ENCODE measurements around the gene ZFPM1. TPM values are rescaled to one million over a fixed set of nuclear protein-coding genes. Genes with fewer than 3 reads are reported as not detected.

Gene ZFPM1
- total RNA-seq, 1 experiment from 2014 or later, result 14.6 TPM

GRCh38 chr16:88417684-88418476, 35.2 kb upstream of the ZFPM1 start:
- ChIA-PET POLR2A (no interaction called here), RAD21 (ENCODE audit: low non-redundant PET in 1 of 2, low total read pairs in 2 of 2, uncharacterized antibody in 2 of 2, unreplicated experiment in 2 of 2) (no interaction called here), CTCF (interaction anchor here (1.8 kb wide), 1 partner anchor 20 kb away, joined by 5 read pairs; no protein-coding TSS in a partner anchor)
- Histone ChIP-seq H3K9me3 (ENCODE audit: control insufficient read depth in 1 of 2, insufficient read depth in 1 of 2, low read depth in 1 of 2, low read length in 2 of 2) (no peaks in the 10 kb centered on the region), H3K79me2 (ENCODE audit: insufficient read depth, low read length) (no peaks in the 10 kb centered on the region), H3K27ac (ENCODE audit: low read depth, low read length) (no peak overlapping the region), H3K36me3 (ENCODE audit: control insufficient read depth in 1 of 2, insufficient read depth in 2 of 2, low read length in 2 of 2) (no peaks in the 10 kb centered on the region), H3K9ac (ENCODE audit: low read length) (no peak overlapping the region), H3K9me2 (ENCODE audit: insufficient read depth) (no peaks in the 10 kb centered on the region), H4K20me1 (ENCODE audit: insufficient read depth) (no peaks in the 10 kb centered on the region), H3K27me3 (ENCODE audit: insufficient read depth, low read length) (no peaks in the 10 kb centered on the region), H3K4me2 (ENCODE audit: low read length) (no peak overlapping the region), H3K4me3 (replicated peaks in 1 of 2; ENCODE audit: low read depth in 1 of 2, low read length in 2 of 2) (no peak overlapping the region), H2AFZ (ENCODE audit: low read depth, low read length, poor library complexity, severe bottlenecking) (no peak overlapping the region), H3K4me1 (ENCODE audit: control insufficient read depth in 1 of 2, insufficient read depth in 2 of 2, low read length in 2 of 2) (no peaks in the 10 kb centered on the region)
- DNase-seq (ENCODE audit: low read depth, low spot score) (no peak), ATAC-seq (no peak)
- no TSS peak for BruUV-seq (replicated peaks)
- TF ChIP-seq EZH2phosphoT487 (IDR thresholded peaks at IDR 0.05; ENCODE audit: borderline replicate concordance) (no peak), YY1 (IDR thresholded peaks at IDR 0.05; ENCODE audit: extremely low read depth, insufficient replicate concordance, low read depth, low read length) (no peak), TCF7L2 (IDR thresholded peaks at IDR 0.05; ENCODE audit: borderline replicate concordance, extremely low read depth, insufficient read depth, insufficient read length) (no peak), ELF1 (IDR thresholded peaks at IDR 0.05; ENCODE audit: borderline replicate concordance, low read depth) (no peak), EZH2 (IDR thresholded peaks at IDR 0.05) (no peak), RAD21 (IDR thresholded peaks at IDR 0.05; ENCODE audit: low read depth) (no peak)
- TF ChIP-seq, protein P1, sequence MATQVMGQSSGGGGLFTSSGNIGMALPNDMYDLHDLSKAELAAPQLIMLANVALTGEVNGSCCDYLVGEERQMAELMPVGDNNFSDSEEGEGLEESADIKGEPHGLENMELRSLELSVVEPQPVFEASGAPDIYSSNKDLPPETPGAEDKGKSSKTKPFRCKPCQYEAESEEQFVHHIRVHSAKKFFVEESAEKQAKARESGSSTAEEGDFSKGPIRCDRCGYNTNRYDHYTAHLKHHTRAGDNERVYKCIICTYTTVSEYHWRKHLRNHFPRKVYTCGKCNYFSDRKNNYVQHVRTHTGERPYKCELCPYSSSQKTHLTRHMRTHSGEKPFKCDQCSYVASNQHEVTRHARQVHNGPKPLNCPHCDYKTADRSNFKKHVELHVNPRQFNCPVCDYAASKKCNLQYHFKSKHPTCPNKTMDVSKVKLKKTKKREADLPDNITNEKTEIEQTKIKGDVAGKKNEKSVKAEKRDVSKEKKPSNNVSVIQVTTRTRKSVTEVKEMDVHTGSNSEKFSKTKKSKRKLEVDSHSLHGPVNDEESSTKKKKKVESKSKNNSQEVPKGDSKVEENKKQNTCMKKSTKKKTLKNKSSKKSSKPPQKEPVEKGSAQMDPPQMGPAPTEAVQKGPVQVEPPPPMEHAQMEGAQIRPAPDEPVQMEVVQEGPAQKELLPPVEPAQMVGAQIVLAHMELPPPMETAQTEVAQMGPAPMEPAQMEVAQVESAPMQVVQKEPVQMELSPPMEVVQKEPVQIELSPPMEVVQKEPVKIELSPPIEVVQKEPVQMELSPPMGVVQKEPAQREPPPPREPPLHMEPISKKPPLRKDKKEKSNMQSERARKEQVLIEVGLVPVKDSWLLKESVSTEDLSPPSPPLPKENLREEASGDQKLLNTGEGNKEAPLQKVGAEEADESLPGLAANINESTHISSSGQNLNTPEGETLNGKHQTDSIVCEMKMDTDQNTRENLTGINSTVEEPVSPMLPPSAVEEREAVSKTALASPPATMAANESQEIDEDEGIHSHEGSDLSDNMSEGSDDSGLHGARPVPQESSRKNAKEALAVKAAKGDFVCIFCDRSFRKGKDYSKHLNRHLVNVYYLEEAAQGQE (IDR thresholded peaks at IDR 0.05; ENCODE audit: low read depth), result no peak
- intact Hi-C loops (cut with micrococcal nuclease), result no loop called here

All from HCT116 (cell line).